ENCODE results near the gene ATP5PD.
"Not testable (repeated sequence)": the region's sequence is repeated elsewhere in the genome, so short reads cannot be mapped to it uniquely, and the experiment has no call there.

Gene ATP5PD

DNA sequence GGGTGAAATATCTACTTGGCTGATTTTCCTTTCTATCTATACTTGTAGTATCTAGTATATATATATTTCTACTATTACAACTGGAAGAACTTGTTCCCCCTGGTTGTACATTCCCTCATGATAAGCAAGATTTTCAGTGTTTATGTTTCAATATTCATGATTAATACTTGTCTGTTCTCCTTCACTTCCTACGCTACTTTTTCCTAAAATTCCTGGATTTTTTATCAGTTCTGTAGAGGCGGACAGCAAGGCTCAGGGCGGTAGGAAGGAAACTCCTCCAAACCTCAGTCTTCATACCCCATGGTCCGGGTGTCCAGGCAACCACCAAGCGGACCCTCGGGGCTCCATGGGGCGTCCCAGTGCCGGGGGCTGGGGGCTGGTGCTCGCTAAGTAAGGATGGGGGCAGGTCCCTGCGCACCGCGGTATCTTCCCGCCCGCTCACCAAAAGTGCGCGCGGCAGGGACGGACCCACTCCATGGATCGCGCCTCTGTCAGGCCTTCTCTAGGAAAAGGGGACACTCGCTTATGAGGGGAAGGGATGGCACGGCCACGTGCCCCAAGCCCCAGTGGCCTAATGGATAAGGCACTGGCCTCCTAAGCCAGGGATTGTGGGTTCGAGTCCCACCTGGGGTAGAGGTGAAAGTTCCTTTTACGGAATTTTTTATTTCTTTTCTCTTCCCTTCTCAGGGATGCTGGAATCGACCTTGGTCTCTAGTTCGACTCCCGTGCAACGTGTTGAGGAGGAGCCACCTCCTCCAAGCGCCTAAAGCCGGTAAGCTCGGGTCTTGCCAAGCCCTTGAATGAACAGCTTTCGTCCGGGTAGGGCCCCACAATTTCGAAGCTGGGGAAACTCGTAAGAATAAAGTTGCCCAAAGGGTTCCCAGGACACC is 13.2 kb downstream of the ATP5PD start:
- Histone ChIP-seq H3K36me3 (ENCODE audit: control insufficient read depth, insufficient read depth, low read length) (no peaks in the 10 kb centered on the region), H3K4me3 (ENCODE audit: low read length) (peak overlapping the region; percentile 79), H3K4me1 (ENCODE audit: control insufficient read depth, insufficient read depth, low read length) (peaks cover 2% of the 10 kb centered on the region; the same call in 1 of the 2 replicates), H3K9me3 (ENCODE audit: control insufficient read depth, insufficient read depth, low read length) (no peaks in the 10 kb centered on the region), H3K27ac (ENCODE audit: low read length) (no peak overlapping the region), H3K27me3 (ENCODE audit: control insufficient read depth, insufficient read depth, low read length) (no peaks in the 10 kb centered on the region)
- peak; percentile 83 for DNase-seq (ENCODE audit: low read depth, low spot score)
- WGBS (ENCODE audit: insufficient coverage, insufficient read length) = no CpG with 5 or more reads among the region's 36 CpGs

- Histone ChIP-seq H3K9me3 (ENCODE audit: control insufficient read depth, insufficient read depth, low read length) (no peaks in the 10 kb centered on the region), H3K27me3 (ENCODE audit: control insufficient read depth, insufficient read depth, low read length) (no peaks in the 10 kb centered on the region), H3K4me3 (ENCODE audit: low read length) (peak overlapping the region; percentile 16; the same call in 1 of the 2 replicates), H3K27ac (ENCODE audit: low read length) (no peak overlapping the region), H3K4me1 (ENCODE audit: control insufficient read depth, insufficient read depth, low read length) (peaks cover 2% of the 10 kb centered on the region; the same call in 1 of the 2 replicates), H3K36me3 (ENCODE audit: control insufficient read depth, insufficient read depth, low read length) (no peaks in the 10 kb centered on the region)
- WGBS (ENCODE audit: insufficient coverage, insufficient read length) = no CpG with 5 or more reads among the region's 13 CpGs
- no peak for DNase-seq (ENCODE audit: low read depth, low spot score)
Measured at GRCh38 chr17:75032720-75033280, 14.0 kb downstream of the ATP5PD start.

- H3K4me1 ChIP-seq (ENCODE audit: control insufficient read depth, insufficient read depth, low read length) = peaks cover 2% of the 10 kb centered on the region; the same call in 1 of the 2 replicates
- no peaks in the 10 kb centered on the region for H3K27me3 ChIP-seq (ENCODE audit: control insufficient read depth, insufficient read depth, low read length)
- no CpG with 5 or more reads among the region's 10 CpGs for WGBS (ENCODE audit: insufficient coverage, insufficient read length)
- no peaks in the 10 kb centered on the region for H3K9me3 ChIP-seq (ENCODE audit: control insufficient read depth, insufficient read depth, low read length)
- H3K27ac ChIP-seq (ENCODE audit: low read length) = no peak overlapping the region
- DNase-seq (ENCODE audit: low read depth, low spot score) = no peak
- no peak overlapping the region for H3K4me3 ChIP-seq (ENCODE audit: low read length)
- H3K36me3 ChIP-seq (ENCODE audit: control insufficient read depth, insufficient read depth, low read length) = no peaks in the 10 kb centered on the region
Measured at GRCh38 chr17:75031972-75032719, 14.6 kb downstream of the ATP5PD start.

DNA sequence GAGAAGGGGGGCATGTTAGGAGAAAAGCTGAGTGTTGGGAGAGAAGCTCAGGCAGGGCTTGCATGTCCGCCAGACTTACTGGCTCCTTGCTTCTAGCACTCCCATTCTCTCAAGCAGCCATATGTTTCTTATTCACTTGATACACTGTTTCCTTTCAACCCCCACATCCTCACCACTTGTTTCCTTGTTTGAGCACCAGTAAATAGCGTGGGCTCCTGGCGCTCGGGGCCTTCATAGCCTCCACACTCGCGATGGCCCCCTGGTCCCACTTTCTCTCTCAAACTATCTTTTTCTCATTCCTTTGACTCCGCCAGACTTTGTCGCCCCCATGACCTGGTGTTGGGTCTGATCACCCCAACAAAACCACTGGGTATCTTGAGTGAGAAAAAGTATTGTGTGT is 16.6 kb downstream of the ATP5PD start:
- no CpG with 5 or more reads among the region's 8 CpGs for WGBS (ENCODE audit: insufficient coverage, insufficient read length)
- Histone ChIP-seq H3K36me3 (ENCODE audit: control insufficient read depth, insufficient read depth, low read length) (no peaks in the 10 kb centered on the region), H3K4me1 (ENCODE audit: control insufficient read depth, insufficient read depth, low read length) (no peaks in the 10 kb centered on the region), H3K4me3 (ENCODE audit: low read length) (no peak overlapping the region), H3K27ac (ENCODE audit: low read length) (no peak overlapping the region), H3K27me3 (ENCODE audit: control insufficient read depth, insufficient read depth, low read length) (no peaks in the 10 kb centered on the region), H3K9me3 (ENCODE audit: control insufficient read depth, insufficient read depth, low read length) (no peaks in the 10 kb centered on the region)
- no peak for DNase-seq (ENCODE audit: low read depth, low spot score)

- H3K4me1 ChIP-seq (ENCODE audit: control insufficient read depth, insufficient read depth, low read length); H3K4me3 ChIP-seq (ENCODE audit: low read length); H3K27ac ChIP-seq (ENCODE audit: low read length); H3K36me3 ChIP-seq (ENCODE audit: control insufficient read depth, insufficient read depth, low read length); H3K27me3 ChIP-seq (ENCODE audit: control insufficient read depth, insufficient read depth, low read length); DNase-seq (ENCODE audit: low read depth, low spot score); H3K9me3 ChIP-seq (ENCODE audit: control insufficient read depth, insufficient read depth, low read length): not testable (repeated sequence)
- WGBS (ENCODE audit: insufficient coverage, insufficient read length) = no CpG with 5 or more reads among the region's 2 CpGs
Measured at GRCh38 chr17:75026650-75027049, 20.1 kb downstream of the ATP5PD start.

- H3K9me3 ChIP-seq (ENCODE audit: control insufficient read depth, insufficient read depth, low read length) = not testable (repeated sequence)
Measured at GRCh38 chr17:75025398-75025734, 21.4 kb downstream of the ATP5PD start.

GRCh38 chr17:75024686-75025397 is 21.9 kb downstream of the ATP5PD start:
- Histone ChIP-seq H3K36me3 (ENCODE audit: control insufficient read depth, insufficient read depth, low read length) (peaks cover 14% of the 10 kb centered on the region; the same call in 1 of the 2 replicates), H3K4me1 (ENCODE audit: control insufficient read depth, insufficient read depth, low read length) (no peaks in the 10 kb centered on the region), H3K9me3 (ENCODE audit: control insufficient read depth, insufficient read depth, low read length) (no peaks in the 10 kb centered on the region), H3K27me3 (ENCODE audit: control insufficient read depth, insufficient read depth, low read length) (no peaks in the 10 kb centered on the region), H3K4me3 (ENCODE audit: low read length) (no peak overlapping the region), H3K27ac (ENCODE audit: low read length) (no peak overlapping the region)
- no peak for DNase-seq (ENCODE audit: low read depth, low spot score)
- WGBS (ENCODE audit: insufficient coverage, insufficient read length) = no CpG with 5 or more reads among the region's 10 CpGs

More at GRCh38 chr17:75025398-75025734, 21.4 kb downstream of the ATP5PD start:
- not testable (repeated sequence) for H3K27ac ChIP-seq (ENCODE audit: low read length); DNase-seq (ENCODE audit: low read depth, low spot score); H3K4me1 ChIP-seq (ENCODE audit: control insufficient read depth, insufficient read depth, low read length); H3K27me3 ChIP-seq (ENCODE audit: control insufficient read depth, insufficient read depth, low read length); H3K4me3 ChIP-seq (ENCODE audit: low read length)
- no CpG with 5 or more reads among the region's 9 CpGs for WGBS (ENCODE audit: insufficient coverage, insufficient read length)
- H3K36me3 ChIP-seq (ENCODE audit: control insufficient read depth, insufficient read depth, low read length) = peaks cover 14% of the 10 kb centered on the region; the same call in 1 of the 2 replicates

- H3K4me3 ChIP-seq (ENCODE audit: low read length) = no peak overlapping the region
- H3K27ac ChIP-seq (ENCODE audit: low read length) = no peak overlapping the region
- DNase-seq (ENCODE audit: low read depth, low spot score) = no peak
- no peaks in the 10 kb centered on the region for H3K27me3 ChIP-seq (ENCODE audit: control insufficient read depth, insufficient read depth, low read length)
- H3K9me3 ChIP-seq (ENCODE audit: control insufficient read depth, insufficient read depth, low read length) = no peaks in the 10 kb centered on the region
- H3K36me3 ChIP-seq (ENCODE audit: control insufficient read depth, insufficient read depth, low read length) = peaks cover 14% of the 10 kb centered on the region; the same call in 1 of the 2 replicates
- WGBS (ENCODE audit: insufficient coverage, insufficient read length) = no CpG with 5 or more reads among the region's 19 CpGs
- H3K4me1 ChIP-seq (ENCODE audit: control insufficient read depth, insufficient read depth, low read length) = no peaks in the 10 kb centered on the region
Measured at GRCh38 chr17:75020331-75021110, 26.2 kb downstream of the ATP5PD start.

GRCh38 chr17:75019710-75020109 is 27.1 kb downstream of the ATP5PD start:
- DNase-seq (ENCODE audit: low read depth, low spot score) = no peak
- H3K9me3 ChIP-seq (ENCODE audit: control insufficient read depth, insufficient read depth, low read length) = no peaks in the 10 kb centered on the region
- no peaks in the 10 kb centered on the region for H3K4me1 ChIP-seq (ENCODE audit: control insufficient read depth, insufficient read depth, low read length)
- no peak overlapping the region for H3K4me3 ChIP-seq (ENCODE audit: low read length)
- no CpG with 5 or more reads among the region's 3 CpGs for WGBS (ENCODE audit: insufficient coverage, insufficient read length)
- H3K27me3 ChIP-seq (ENCODE audit: control insufficient read depth, insufficient read depth, low read length) = no peaks in the 10 kb centered on the region
- no peak overlapping the region for H3K27ac ChIP-seq (ENCODE audit: low read length)
- peaks cover 14% of the 10 kb centered on the region; the same call in 1 of the 2 replicates for H3K36me3 ChIP-seq (ENCODE audit: control insufficient read depth, insufficient read depth, low read length)

All from iPS DF 6.9 (cell line).